ENCODE data around the gene NDP.
"Not testable (repeated sequence)": the region's sequence is repeated elsewhere in the genome, so short reads cannot be mapped to it uniquely, and the experiment has no call there.

The NDP gene

GRCh38 chrX:43970528-43970927 lies 2.7 kb downstream of the NDP start:
- peak; percentile 29 for DNase-seq (ENCODE audit: low spot score)

GRCh38 chrX:43969504-43970501 lies 3.4 kb downstream of the NDP start:
- peak; percentile 17 for DNase-seq (ENCODE audit: low spot score)

DNA sequence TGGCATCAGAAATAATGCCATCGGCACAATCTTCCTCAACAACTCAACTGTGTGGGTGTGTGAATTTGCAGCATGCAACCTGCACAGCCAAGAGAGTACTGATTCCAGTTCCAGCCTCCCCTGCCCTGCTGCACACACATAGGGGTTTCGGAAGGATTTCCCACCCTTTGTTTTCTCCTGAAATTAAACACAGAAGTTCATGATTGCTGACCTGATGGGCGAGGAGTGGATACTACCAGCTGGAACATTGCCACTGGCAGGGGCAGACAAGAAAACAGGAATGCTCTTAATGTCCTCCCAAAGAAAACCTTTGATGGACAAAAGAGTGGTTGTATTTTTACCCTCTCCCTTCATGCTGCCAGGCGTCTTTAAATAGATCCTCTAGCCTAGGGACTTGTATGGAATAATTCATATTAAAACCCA lies 4.8 kb downstream of the NDP start:
- no peak for DNase-seq (ENCODE audit: low spot score)

DNA sequence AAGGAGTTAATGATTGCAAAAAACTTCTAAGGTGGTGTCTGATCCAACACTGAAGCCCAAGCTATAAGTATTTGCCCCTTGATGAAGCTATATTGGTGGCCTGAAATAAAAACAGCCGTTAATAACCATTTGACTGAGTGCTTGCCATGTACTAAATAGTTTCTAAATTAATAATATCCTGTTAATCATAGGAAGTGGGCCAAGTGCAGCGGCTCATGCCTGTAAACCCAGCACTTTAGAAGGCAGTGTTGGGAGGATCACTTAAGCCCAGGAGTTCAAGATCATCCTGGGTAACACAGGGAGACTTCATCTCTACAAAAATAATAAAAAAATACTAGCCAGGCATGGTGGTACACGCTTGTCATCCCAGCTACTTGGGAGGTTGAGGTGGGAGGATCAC lies 8.3 kb downstream of the NDP start:
- no peak for DNase-seq (ENCODE audit: low spot score)

GRCh38 chrX:43963726-43964125 lies 9.5 kb downstream of the NDP start:
- no peak for DNase-seq (ENCODE audit: low spot score)

DNA sequence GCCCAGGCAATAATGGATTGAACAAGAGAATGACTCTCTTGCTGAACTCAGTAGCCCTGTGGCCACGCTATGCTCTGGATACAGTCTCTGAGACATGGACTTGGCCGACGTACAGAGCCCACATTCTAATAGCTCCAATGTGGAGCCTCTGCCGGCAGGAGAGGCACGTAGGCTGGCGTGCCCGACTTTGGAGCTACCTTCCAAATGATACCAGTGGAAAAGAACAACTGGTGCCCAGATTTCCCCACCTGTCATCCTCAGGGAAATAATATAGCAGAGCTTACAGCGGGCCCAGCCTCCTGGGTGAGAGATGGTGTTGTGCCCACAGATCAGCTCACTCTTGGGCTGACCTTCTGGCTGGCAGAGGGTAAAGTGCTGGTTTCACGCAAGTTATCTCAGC lies 10.6 kb downstream of the NDP start:
- DNase-seq (ENCODE audit: low spot score): no peak

- DNase-seq (ENCODE audit: low spot score): no peak
These were observed 11.5 kb downstream of the NDP start for GRCh38 chrX:43961699-43962098.

GRCh38 chrX:43958529-43958928 lies 14.7 kb downstream of the NDP start:
- peak; percentile 56 for DNase-seq (ENCODE audit: low spot score)

DNA sequence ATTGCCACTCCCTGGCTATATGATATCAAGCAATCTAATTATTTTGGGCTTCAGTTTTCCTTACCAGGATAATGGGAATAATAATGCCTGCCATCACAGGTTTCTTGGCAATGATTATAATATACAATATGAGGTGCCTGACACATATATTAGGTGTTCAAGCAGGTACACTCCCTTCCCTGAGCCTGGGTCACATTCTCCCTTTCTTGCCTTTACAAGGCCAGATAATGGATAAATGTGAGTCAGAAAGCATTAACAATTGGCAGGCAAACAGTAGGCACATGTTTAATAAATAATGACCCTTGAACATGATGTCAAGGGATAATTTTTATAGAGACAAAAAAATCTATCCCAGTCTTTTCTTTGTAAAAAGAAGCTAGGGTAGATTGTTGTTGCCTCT lies 17.2 kb downstream of the NDP start:
- no peak for DNase-seq (ENCODE audit: low spot score)

DNA sequence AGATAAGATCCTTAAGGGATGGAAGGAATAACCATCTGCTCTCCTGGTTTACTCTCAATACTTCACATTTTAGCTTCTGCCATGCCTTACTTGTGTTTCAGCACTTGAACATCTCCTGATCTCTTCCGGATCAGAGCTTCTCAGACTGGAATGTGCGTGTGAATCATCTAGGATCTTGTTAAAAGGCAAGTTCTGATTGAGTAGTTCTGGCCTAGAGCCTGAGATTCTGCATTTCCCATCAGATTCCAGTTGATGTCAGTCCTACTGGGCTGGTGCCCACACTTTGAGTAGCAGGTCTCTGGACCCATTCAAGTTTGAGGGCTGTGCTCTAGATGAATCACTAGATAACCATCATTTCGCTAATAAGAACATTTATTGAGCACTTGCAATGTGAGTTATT lies 20.0 kb downstream of the NDP start:
- peak; percentile 13 for DNase-seq (ENCODE audit: low spot score)

GRCh38 chrX:43949669-43950068 lies 23.5 kb downstream of the NDP start:
- DNase-seq (ENCODE audit: low spot score): peak; percentile 40

GRCh38 chrX:43940816-43941474 lies 32.2 kb downstream of the NDP start:
- DNase-seq (ENCODE audit: low spot score): peak; percentile 34

GRCh38 chrX:43939187-43939926 lies 33.8 kb downstream of the NDP start:
- DNase-seq (ENCODE audit: low spot score): no peak

DNA sequence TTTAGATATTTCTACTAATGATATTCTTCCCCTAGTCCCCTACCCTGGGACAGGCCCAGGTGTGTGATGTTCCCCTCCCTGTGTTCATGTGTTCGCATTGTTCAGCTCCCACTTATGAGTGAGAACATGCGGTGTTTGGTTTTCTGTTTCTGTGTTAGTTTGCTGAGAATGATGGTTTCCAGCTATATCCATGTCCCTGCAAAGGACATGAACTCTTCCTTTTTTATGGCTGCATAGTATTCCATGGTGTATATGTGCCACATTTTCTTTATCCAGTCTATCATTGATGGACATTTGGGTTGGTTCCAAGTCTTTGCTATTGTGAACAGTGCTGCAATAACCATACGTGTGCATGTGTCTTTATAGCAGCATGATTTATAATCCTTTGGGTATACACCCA lies 51.2 kb downstream of the NDP start:
- not testable (repeated sequence) for DNase-seq (ENCODE audit: low spot score)

GRCh38 chrX:43910772-43911171 lies 62.4 kb downstream of the NDP start:
- not testable (repeated sequence) for DNase-seq (ENCODE audit: low spot score)

- DNase-seq (ENCODE audit: low spot score): no peak
These were observed 63.2 kb downstream of the NDP start for GRCh38 chrX:43910012-43910411.

GRCh38 chrX:43909141-43909540 lies 64.0 kb downstream of the NDP start:
- no peak for DNase-seq (ENCODE audit: low spot score)

GRCh38 chrX:43899878-43900815 lies 73.0 kb downstream of the NDP start:
- no peak for DNase-seq (ENCODE audit: low spot score)

Data from AG20443 (cell line).